HepG2 (cell line): ENCODE results near the gene MAP3K5. TPM values are rescaled to one million over a fixed set of nuclear protein-coding genes. Genes with fewer than 3 reads are reported as not detected.

Experiments
- ATAC-seq: fragments of 200-7000 bp; cut with Tn5 transposase; 3 replicates; pipeline ENCODE4 v1.9.1; 2020; ENCODE audit warnings: mild to moderate bottlenecking, moderate library complexity
- BruUV-seq: library from RNA; stranded (reverse); fragments of 400-500 nt; replicated peaks from 2 replicates; lab custom pipeline; 2021; lab: Mats Ljungman, UMichigan
- CTCF ChIA-PET: fragments of 300-600 bp; formaldehyde crosslinking; extraction: SDS; loops from one replicate; lab custom pipeline; 2021; ENCODE audit warnings: low total read pairs, inconsistent platforms, low intra/inter-chr PET ratio; lab: Yijun Ruan, JAX
- POLR2A ChIA-PET: fragments of 350-600 bp; sonication (Branson Sonifier 250); formaldehyde crosslinking; loops from one replicate; lab custom pipeline; 2020; ENCODE audit warnings: antibody characterized with exemption, inconsistent platforms; lab: Yijun Ruan, JAX
- DNase-seq: peaks from one replicate; pipeline ENCODE4 v3.0.0-alpha.2; 2015; ENCODE audit warnings: low spot score
- FAIRE-seq: peaks from 3 replicates; lab custom pipeline; 2011; peaks lifted over from hg19 to GRCh38; lab: Jason Lieb, UNC
- H2AFZ ChIP-seq: one replicate; pipeline ENCODE4 v1.6.1; 2011; ENCODE audit warnings: low read length, inconsistent platforms
- H3K27ac ChIP-seq: fragments of 300-600 bp; 3 replicates; pipeline ENCODE4 v1.8.0; 2011; ENCODE audit warnings: mixed run types, mild to moderate bottlenecking, mixed read lengths, low read length, inconsistent platforms; ENCODE audit not compliant: insufficient read depth; ENCODE audit errors: extremely low read length
- H3K27me3 ChIP-seq, 2 experiments: fragments of 200-600 bp in 1 of 2; 2 replicates in 1 of 2; 3 replicates in 1 of 2; pipeline versions ENCODE4 v1.6.0 to v1.8.0; 2011; ENCODE audit warnings: low read length in 2 of 2, mild to moderate bottlenecking in 2 of 2, moderate library complexity in 2 of 2, inconsistent platforms in 1 of 2; ENCODE audit not compliant: insufficient read depth in 2 of 2, control insufficient read depth in 1 of 2
- H3K36me3 ChIP-seq, 2 experiments: fragments of 200-600 bp in 1 of 2; replicated peaks in 1 of 2; 2 replicates in 1 of 2; 3 replicates in 1 of 2; pipeline versions ENCODE4 v1.5.1 to v1.8.0; 2011; ENCODE audit warnings: low read length in 2 of 2, inconsistent platforms in 1 of 2; ENCODE audit not compliant: insufficient read depth in 2 of 2, control insufficient read depth in 1 of 2
- H3K4me1 ChIP-seq: 2 replicates; pipeline ENCODE4 v1.5.1; 2012; ENCODE audit warnings: low read length, inconsistent platforms; ENCODE audit not compliant: insufficient read depth
- H3K4me2 ChIP-seq: 2 replicates; pipeline ENCODE4 v1.6.0; 2011; ENCODE audit warnings: low read depth, low read length, inconsistent platforms
- H3K4me3 ChIP-seq, 3 experiments: fragments of 200-600 bp in 1 of 3; sonication (generic), shearing (Covaris generic) in 1 of 3; replicated peaks in 1 of 3; 2 replicates each; pipeline ENCODE4 v1.5.1; 2011 to 2016; ENCODE audit warnings: low read length in 3 of 3, inconsistent platforms in 2 of 3, low read depth in 2 of 3, mild to moderate bottlenecking in 2 of 3, control low read depth in 1 of 3, mixed read lengths in 1 of 3; ENCODE audit not compliant: insufficient read depth in 1 of 3
- H3K79me2 ChIP-seq: one replicate; pipeline ENCODE4 v1.6.1; 2011; ENCODE audit warnings: low read length, inconsistent platforms; ENCODE audit not compliant: insufficient read depth
- H3K9ac ChIP-seq: 2 replicates; pipeline ENCODE4 v1.6.0; 2011; ENCODE audit warnings: mild to moderate bottlenecking, low read depth, low read length, inconsistent platforms; ENCODE audit not compliant: insufficient read depth
- H3K9me3 ChIP-seq: 2 replicates; pipeline ENCODE4 v1.5.1; 2012; ENCODE audit warnings: mild to moderate bottlenecking, low read length
- H4K20me1 ChIP-seq: 2 replicates; pipeline ENCODE4 v1.6.0; 2011; ENCODE audit warnings: inconsistent platforms, mild to moderate bottlenecking, low read length, moderate library complexity; ENCODE audit not compliant: insufficient read depth
- ARID3A ChIP-seq: IDR thresholded peaks from 2 replicates; pipeline ENCODE4 v1.6.1; 2012; ENCODE audit warnings: low read depth, low read length, improper control_type of control experiment
- DRAP1 ChIP-seq: IDR thresholded peaks from 2 replicates; pipeline ENCODE4 v1.6.1; 2016; ENCODE audit warnings: missing genetic modification reagents, missing compliant biosample characterization
- FOSL1 ChIP-seq: sonication (generic); formaldehyde crosslinking; IDR thresholded peaks from 2 replicates; pipeline ENCODE4 v1.9.0; 2021; ENCODE audit warnings: missing genetic modification reagents, borderline replicate concordance
- FOXP1 ChIP-seq, 2 experiments: fragments of 450-650 bp in 1 of 2; IDR thresholded peaks; 2 replicates each; pipeline ENCODE4 v1.6.1; 2017 to 2018; ENCODE audit warnings: antibody characterized with exemption in 1 of 2
- SRSF9 ChIP-seq: fragments of 200-400 bp; formaldehyde crosslinking; IDR thresholded peaks from 2 replicates; pipeline ENCODE4 v1.6.1; 2018; ENCODE audit warnings: borderline replicate concordance, mild to moderate bottlenecking, low read depth, low read length; ENCODE audit not compliant: insufficient read depth, poor library complexity, severe bottlenecking
- TEAD3 ChIP-seq: optimal IDR thresholded peaks from 2 replicates; pipeline ENCODE3; 2016; ENCODE audit warnings: borderline replicate concordance
- ZBTB33 ChIP-seq: sonication (generic); formaldehyde crosslinking; IDR thresholded peaks from 2 replicates; pipeline ENCODE4 v1.4.0; 2020; ENCODE audit warnings: missing genetic modification reagents
- ZFP82 ChIP-seq: sonication (generic); formaldehyde crosslinking; IDR thresholded peaks from 2 replicates; pipeline ENCODE4 v1.5.1; 2020; ENCODE audit warnings: mild to moderate bottlenecking, missing genetic modification reagents, borderline replicate concordance
- ZGPAT ChIP-seq: IDR thresholded peaks from 2 replicates; pipeline ENCODE4 v1.6.1; 2016; ENCODE audit warnings: mild to moderate bottlenecking
- ZNF343 ChIP-seq: sonication (generic); formaldehyde crosslinking; IDR thresholded peaks from 2 replicates; pipeline ENCODE4 v1.4.0; 2020; ENCODE audit warnings: mild to moderate bottlenecking, missing genetic modification reagents
- ZNF354B ChIP-seq: sonication (generic); formaldehyde crosslinking; IDR thresholded peaks from 2 replicates; pipeline ENCODE4 v1.8.0; 2022; ENCODE audit warnings: mild to moderate bottlenecking, missing genetic modification reagents
- ZNF576 ChIP-seq: sonication (generic); formaldehyde crosslinking; IDR thresholded peaks from 2 replicates; pipeline ENCODE4 v1.4.0; 2020; ENCODE audit warnings: mild to moderate bottlenecking, missing genetic modification reagents
- ZNF639 ChIP-seq: conservative IDR thresholded peaks from 2 replicates; pipeline ENCODE4 v1.6.1; 2018; ENCODE audit warnings: missing genetic modification reagents
- ZNF891 ChIP-seq: sonication (generic); formaldehyde crosslinking; IDR thresholded peaks from 2 replicates; pipeline ENCODE4 v1.5.0; 2020; ENCODE audit warnings: mild to moderate bottlenecking, missing genetic modification reagents
- WGBS: methylation state at CpG from one replicate; pipeline ENCODE4 v1.1.6; 2017; ENCODE audit warnings: low lambda C conversion rate; 5-methylcytosine and 5-hydroxymethylcytosine counted together
- in situ Hi-C: cut with HindIII; loops from 2 replicates; pipeline ENCODE4 v1.10.0; 2017; ENCODE audit warnings: low pct_unique_long_range_greater_than_20kb; ENCODE audit not compliant: extremely low pct_ligation_motif_present
- intact Hi-C: fragments of 100-400 bp; cut with micrococcal nuclease; formaldehyde crosslinking; loops from one replicate; pipeline ENCODE4 v1.10.0; 2022; ENCODE audit not compliant: unreplicated experiment
- polyA plus RNA-seq, 8 experiments: library from polyadenylated mRNA; depleted of rRNA in 3 of 8; stranded (reverse) in 7 of 8; unstranded in 1 of 8; fragments of >200 nt; fragmentation: Illumina TruSeq in 4 of 8; extraction: Trizol in 4 of 8; gene quantifications; 2 replicates each; pipeline versions ENCODE4 v1.2.1 to v1.2.3, GENCODE V29; 2011 to 2016; ENCODE audit warnings: low read depth in 4 of 8, missing spikeins in 1 of 8, mixed read lengths in 1 of 8; ENCODE audit not compliant: insufficient read depth in 1 of 8
- total RNA-seq, 5 experiments: library from RNA; depleted of rRNA; stranded (reverse); fragments of >200 nt; fragmentation: Illumina TruSeq; extraction: Trizol; gene quantifications; 2 replicates each; pipeline ENCODE4 v1.2.3, GENCODE V29; 2016; ENCODE audit warnings: low read depth in 1 of 5

The MAP3K5 gene
- total and polyA plus RNA-seq, 2 of the 13 experiments (the other 11 are each of a cell fraction or from before 2014, with no cell fraction given), result not detected

- TF ChIP-seq ZGPAT (CRISPR knock-in tag), result no peak
- no peak for TF ChIP-seq FOSL1 (CRISPR knock-in tag)
Observed at GRCh38 chr6:136757150-136757549, 35.1 kb downstream of the MAP3K5 start (continued).

GRCh38 chr6:136754820-136755219 is 37.5 kb downstream of the MAP3K5 start:
- DNase-seq (no peak), ATAC-seq (no peak), FAIRE-seq (no peak)
- Histone ChIP-seq H3K9ac (no peak overlapping the region), H3K79me2 (no peaks in the 10 kb centered on the region), H3K36me3 (no peaks in the 10 kb centered on the region), H3K27ac (no peak overlapping the region), H3K4me2 (no peak overlapping the region), H3K9me3 (no peaks in the 10 kb centered on the region), H3K4me3 (no peak overlapping the region), H2AFZ (no peak overlapping the region), H3K4me1 (no peaks in the 10 kb centered on the region), H3K27me3 (peaks cover 0 to under 1% of the 10 kb centered on the region in 2 experiments; a peak in 2 of 5 replicates), H4K20me1 (no peaks in the 10 kb centered on the region)
- ChIA-PET POLR2A (no interaction called here), CTCF (no interaction called here)
- 30% methylated on average over 7 of the region's 7 CpGs for WGBS
- no peak for TF ChIP-seq ZNF343
- no peak for TF ChIP-seq ZNF576 (CRISPR knock-in tag)
- no peak for TF ChIP-seq ZNF354B (CRISPR knock-in tag)
- TF ChIP-seq SRSF9, result no peak
- no peak for TF ChIP-seq FOXP1 (IDR thresholded peaks at IDR 0.05)
- no peak for TF ChIP-seq FOXP1 (CRISPR knock-in tag; IDR thresholded peaks at IDR 0.05)
- no peak for TF ChIP-seq ARID3A
- no peak for TF ChIP-seq ZNF891 (CRISPR knock-in tag)
- no peak for TF ChIP-seq ZFP82 (CRISPR knock-in tag)
- no peak for TF ChIP-seq TEAD3 (CRISPR knock-in tag)
- TF ChIP-seq ZNF639, result no peak
- TF ChIP-seq ZBTB33 (CRISPR knock-in tag), result no peak
- no peak for TF ChIP-seq DRAP1 (CRISPR knock-in tag)
- intact Hi-C loops, result no loop called here
- in situ Hi-C loops, result no loop called here
- BruUV-seq, result no TSS peak
